Activated T-cell treated with anti-CD3 and anti-CD28 coated beads, Interleukin-2, amount 50 U/mL, for 72 hours (primary cell): Measurements from ENCODE around the gene CHDH. TPM values are rescaled to one million over a fixed set of nuclear protein-coding genes. Genes with fewer than 3 reads are reported as not detected.

ENCODE experiments used
- ATAC-seq, 2 donors: fragments of 150-1000 bp; cut with Tn5 transposase; replicated peaks in 1 of 2; 2 replicates each; pipeline ENCODE4 v1.10.0; 2021; ENCODE audit warnings: moderate library complexity in 2 of 2, mild to moderate bottlenecking in 1 of 2
- DNase-seq, 2 donors: peaks; one replicate each; pipeline ENCODE4 v3.0.0; 2021 to 2022; ENCODE audit warnings: mixed read lengths in 1 of 2
- H3K27ac Mint-ChIP-seq: one replicate; pipeline ENCODE4 v1.8.0; 2022; ENCODE audit warnings: mild to moderate bottlenecking, moderate library complexity, mixed read lengths
- H3K27me3 Mint-ChIP-seq: one replicate; pipeline ENCODE4 v1.8.0; 2022; ENCODE audit warnings: low read depth, mixed read lengths
- H3K36me3 Mint-ChIP-seq, 2 donors: one replicate each; pipeline ENCODE4 v1.8.0; 2022; ENCODE audit warnings: mixed read lengths in 2 of 2, mild to moderate bottlenecking in 1 of 2; ENCODE audit not compliant: insufficient read depth in 2 of 2
- H3K4me1 Mint-ChIP-seq: one replicate; pipeline ENCODE4 v1.8.0; 2022; ENCODE audit warnings: low read depth, mixed read lengths
- H3K4me3 Mint-ChIP-seq, 2 donors: one replicate each; pipeline ENCODE4 v1.8.0; 2022; ENCODE audit warnings: mild to moderate bottlenecking in 2 of 2, mixed read lengths in 2 of 2, moderate library complexity in 2 of 2
- H3K9me3 Mint-ChIP-seq, 2 donors: one replicate each; pipeline ENCODE4 v1.8.0; 2022; ENCODE audit warnings: mixed read lengths in 2 of 2
- total RNA-seq, 2 donors: library from RNA; stranded (reverse); gene quantifications; one replicate each; pipeline ENCODE4 v1.2.3, GENCODE V29; 2022

Gene CHDH
- total RNA-seq, 2 donors from 2014 or later, result 0.69 to 0.89 TPM

GRCh38 chr3:53798144-53798543, 48.1 kb downstream of the CHDH start:
- no peak for ATAC-seq
- peaks cover 11% of the 10 kb centered on the region for H3K27me3 Mint-ChIP-seq
- no peak for DNase-seq
- no peaks in the 10 kb centered on the region for H3K36me3 Mint-ChIP-seq
- no peaks in the 10 kb centered on the region for H3K4me1 Mint-ChIP-seq
- no peak overlapping the region for H3K27ac Mint-ChIP-seq
- no peak overlapping the region for H3K4me3 Mint-ChIP-seq
- no peaks in the 10 kb centered on the region for H3K9me3 Mint-ChIP-seq

- Mint-ChIP-seq H3K27ac (no peak overlapping the region), H3K27me3 (peaks cover 11% of the 10 kb centered on the region), H3K4me3 (no peak overlapping the region), H3K36me3 (no peaks in the 10 kb centered on the region), H3K9me3 (no peaks in the 10 kb centered on the region), H3K4me1 (no peaks in the 10 kb centered on the region)
- no peak for DNase-seq
- ATAC-seq, result no peak
These were observed 50.2 kb downstream of the CHDH start for GRCh38 chr3:53795789-53796560.

GRCh38 chr3:53795176-53795575, 51.0 kb downstream of the CHDH start:
- no peaks in the 10 kb centered on the region for H3K9me3 Mint-ChIP-seq
- H3K27me3 Mint-ChIP-seq, result peaks cover 11% of the 10 kb centered on the region
- H3K36me3 Mint-ChIP-seq, result no peaks in the 10 kb centered on the region
- H3K4me1 Mint-ChIP-seq, result no peaks in the 10 kb centered on the region
- H3K4me3 Mint-ChIP-seq, result no peak overlapping the region
- ATAC-seq (no peak), DNase-seq (no peak)
- H3K27ac Mint-ChIP-seq, result no peak overlapping the region

- H3K9me3 Mint-ChIP-seq, result no peaks in the 10 kb centered on the region
These were observed 51.6 kb downstream of the CHDH start for GRCh38 chr3:53794597-53794996.

GRCh38 chr3:53792866-53793265, 53.4 kb downstream of the CHDH start:
- no peaks in the 10 kb centered on the region for H3K36me3 Mint-ChIP-seq
- no peak overlapping the region for H3K4me3 Mint-ChIP-seq
- H3K27me3 Mint-ChIP-seq, result peaks cover 20% of the 10 kb centered on the region
- no peaks in the 10 kb centered on the region for H3K9me3 Mint-ChIP-seq
- H3K4me1 Mint-ChIP-seq, result no peaks in the 10 kb centered on the region
- DNase-seq (no peak), ATAC-seq (no peak)
- no peak overlapping the region for H3K27ac Mint-ChIP-seq

More at GRCh38 chr3:53794597-53794996, 51.6 kb downstream of the CHDH start:
- Mint-ChIP-seq H3K36me3 (no peaks in the 10 kb centered on the region), H3K27me3 (peaks cover 15% of the 10 kb centered on the region), H3K27ac (no peak overlapping the region), H3K4me3 (no peak overlapping the region), H3K4me1 (no peaks in the 10 kb centered on the region)
- ATAC-seq (no peak), DNase-seq (no peak)

GRCh38 chr3:53791317-53791716, 54.9 kb downstream of the CHDH start:
- Mint-ChIP-seq H3K9me3 (no peaks in the 10 kb centered on the region), H3K36me3 (no peaks in the 10 kb centered on the region), H3K4me1 (no peaks in the 10 kb centered on the region), H3K27me3 (peaks cover 27% of the 10 kb centered on the region), H3K4me3 (no peak overlapping the region), H3K27ac (no peak overlapping the region)
- ATAC-seq (no peak), DNase-seq (no peak)

- Mint-ChIP-seq H3K4me3 (no peak overlapping the region), H3K4me1 (no peaks in the 10 kb centered on the region), H3K27ac (no peak overlapping the region), H3K9me3 (no peaks in the 10 kb centered on the region), H3K36me3 (no peaks in the 10 kb centered on the region), H3K27me3 (peaks cover 23% of the 10 kb centered on the region)
- ATAC-seq (no peak), DNase-seq (no peak)
These were observed 55.7 kb downstream of the CHDH start for GRCh38 chr3:53790470-53790869.

GRCh38 chr3:53789459-53789858, 56.8 kb downstream of the CHDH start:
- H3K27ac Mint-ChIP-seq, result no peak overlapping the region
- H3K36me3 Mint-ChIP-seq, result no peaks in the 10 kb centered on the region
- ATAC-seq, result no peak
- H3K4me1 Mint-ChIP-seq, result no peaks in the 10 kb centered on the region
- no peaks in the 10 kb centered on the region for H3K9me3 Mint-ChIP-seq
- no peak for DNase-seq
- H3K27me3 Mint-ChIP-seq, result peaks cover 16% of the 10 kb centered on the region
- H3K4me3 Mint-ChIP-seq, result no peak overlapping the region

GRCh38 chr3:53788038-53788437, 58.2 kb downstream of the CHDH start:
- no peak overlapping the region for H3K4me3 Mint-ChIP-seq
- no peaks in the 10 kb centered on the region for H3K36me3 Mint-ChIP-seq
- no peak for DNase-seq
- no peak for ATAC-seq
- no peaks in the 10 kb centered on the region for H3K9me3 Mint-ChIP-seq
- H3K4me1 Mint-ChIP-seq, result no peaks in the 10 kb centered on the region
- H3K27ac Mint-ChIP-seq, result no peak overlapping the region
- H3K27me3 Mint-ChIP-seq, result peaks cover 23% of the 10 kb centered on the region

- no peak overlapping the region for H3K27ac Mint-ChIP-seq
- peaks cover 23% of the 10 kb centered on the region for H3K27me3 Mint-ChIP-seq
- no peak overlapping the region for H3K4me3 Mint-ChIP-seq
- no peaks in the 10 kb centered on the region for H3K36me3 Mint-ChIP-seq
- H3K9me3 Mint-ChIP-seq, result no peaks in the 10 kb centered on the region
- no peaks in the 10 kb centered on the region for H3K4me1 Mint-ChIP-seq
- ATAC-seq, result no peak
- DNase-seq, result no peak
These were observed 59.2 kb downstream of the CHDH start for GRCh38 chr3:53787016-53787415.

- Mint-ChIP-seq H3K36me3 (no peaks in the 10 kb centered on the region), H3K9me3 (no peaks in the 10 kb centered on the region)
These were observed 65.4 kb downstream of the CHDH start for GRCh38 chr3:53780806-53781205.

GRCh38 chr3:53780171-53780570, 66.0 kb downstream of the CHDH start:
- Mint-ChIP-seq H3K4me1 (no peaks in the 10 kb centered on the region), H3K27me3 (peaks cover 16% of the 10 kb centered on the region), H3K4me3 (no peak overlapping the region), H3K36me3 (no peaks in the 10 kb centered on the region), H3K9me3 (no peaks in the 10 kb centered on the region), H3K27ac (no peak overlapping the region)
- ATAC-seq (no peak), DNase-seq (no peak)

More at GRCh38 chr3:53780806-53781205, 65.4 kb downstream of the CHDH start:
- ATAC-seq (no peak), DNase-seq (no peak)
- Mint-ChIP-seq H3K4me1 (no peaks in the 10 kb centered on the region), H3K4me3 (no peak overlapping the region), H3K27me3 (peaks cover 16% of the 10 kb centered on the region), H3K27ac (no peak overlapping the region)

GRCh38 chr3:53778153-53778552, 68.1 kb downstream of the CHDH start:
- Mint-ChIP-seq H3K27me3 (peaks cover 9% of the 10 kb centered on the region), H3K4me3 (no peak overlapping the region), H3K36me3 (no peaks in the 10 kb centered on the region), H3K9me3 (no peaks in the 10 kb centered on the region), H3K27ac (no peak overlapping the region), H3K4me1 (no peaks in the 10 kb centered on the region)
- ATAC-seq (no peak), DNase-seq (no peak)

- no peak overlapping the region for H3K27ac Mint-ChIP-seq
- H3K36me3 Mint-ChIP-seq, result no peaks in the 10 kb centered on the region
- H3K4me1 Mint-ChIP-seq, result no peaks in the 10 kb centered on the region
- H3K4me3 Mint-ChIP-seq, result no peak overlapping the region
- peaks cover 9% of the 10 kb centered on the region for H3K27me3 Mint-ChIP-seq
- DNase-seq, result no peak
- H3K9me3 Mint-ChIP-seq, result no peaks in the 10 kb centered on the region
- no peak for ATAC-seq
These were observed 68.8 kb downstream of the CHDH start for GRCh38 chr3:53777468-53777867.
